Measurements from ENCODE around the gene LIAS.
"Not testable (repeated sequence)": the region's sequence is repeated elsewhere in the genome, so short reads cannot be mapped to it uniquely, and the experiment has no call there.

LIAS gene

GRCh38 chr4:39458505-39459300 is at the start of gene LIAS, which contains the start of gene RPL9:
TSS of gene LIAS (plus strand) at chr4:39459056. CDS start at chr4:39459118, 62 bp downstream.
TSS of gene RPL9 (minus strand) at chr4:39458922. CDS start at chr4:39458439, 483 bp downstream.
- DNase-seq, result peak; percentile 95

GRCh38 chr4:39410415-39410814 is 48.4 kb upstream of the LIAS start:
- DNase-seq, result no peak

GRCh38 chr4:39411561-39411960 is 47.3 kb upstream of the LIAS start:
- DNase-seq, result not testable (repeated sequence)

GRCh38 chr4:39415678-39416283 is 43.1 kb upstream of the LIAS start:
- no peak for DNase-seq

GRCh38 chr4:39422247-39422646 is 36.6 kb upstream of the LIAS start:
- DNase-seq, result no peak

- DNase-seq, result not testable (repeated sequence)
Observed at GRCh38 chr4:39425297-39425696, 33.6 kb upstream of the LIAS start.

GRCh38 chr4:39426728-39427127 is 32.1 kb upstream of the LIAS start:
- DNase-seq, result no peak

GRCh38 chr4:39427520-39428114 is 31.2 kb upstream of the LIAS start:
- DNase-seq, result no peak

- no peak for DNase-seq
Observed at GRCh38 chr4:39429476-39430334, 29.2 kb upstream of the LIAS start.

- DNase-seq, result no peak
Observed at GRCh38 chr4:39433878-39434492, 24.9 kb upstream of the LIAS start.

- DNase-seq, result no peak
Observed at GRCh38 chr4:39435659-39436563, 22.9 kb upstream of the LIAS start.

GRCh38 chr4:39441593-39441992 is 17.3 kb upstream of the LIAS start:
- DNase-seq, result no peak

GRCh38 chr4:39442998-39443397 is 15.9 kb upstream of the LIAS start:
- DNase-seq, result no peak

GRCh38 chr4:39446483-39446841 is 12.4 kb upstream of the LIAS start:
- no peak for DNase-seq

- no peak for DNase-seq
Observed at GRCh38 chr4:39446842-39447573, 11.8 kb upstream of the LIAS start.

- DNase-seq, result no peak
Observed at GRCh38 chr4:39450618-39451017, 8.2 kb upstream of the LIAS start.

GRCh38 chr4:39451423-39452023 is 7.3 kb upstream of the LIAS start:
- DNase-seq, result no peak

- DNase-seq, result no peak
Observed at GRCh38 chr4:39452153-39452859, 6.5 kb upstream of the LIAS start.

GRCh38 chr4:39452860-39453587 is 5.8 kb upstream of the LIAS start:
- no peak for DNase-seq

Data from NCI-H1694 (cell line).